HG02571 (cell line): Measurements from ENCODE around the gene PADI2.

ENCODE experiments used
- ATAC-seq: cut with Tn5 transposase; IDR thresholded peaks from one replicate; pipeline ENCODE4 v1.9.1; 2021; ENCODE audit warnings: mild to moderate bottlenecking, moderate library complexity; ENCODE audit not compliant: unreplicated experiment

PADI2 gene

DNA sequence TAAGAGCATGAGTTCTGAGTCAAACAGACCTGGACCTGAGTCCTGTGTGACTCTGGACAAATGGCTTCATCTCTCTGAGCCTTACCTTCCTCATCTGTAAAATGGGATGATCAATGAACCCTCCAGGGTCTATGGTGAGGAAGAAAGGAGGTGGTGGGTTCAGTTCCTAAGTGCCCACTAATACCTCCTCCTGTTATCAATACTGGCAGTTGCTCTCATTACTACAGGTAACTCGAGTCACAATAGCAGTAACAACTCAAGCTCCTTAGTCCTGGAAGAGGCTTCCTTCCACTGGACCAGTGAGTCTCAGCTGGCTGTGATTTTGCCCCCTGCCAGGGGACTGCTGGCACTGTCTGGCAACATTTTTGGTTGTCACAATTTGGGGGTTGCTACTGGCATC lies 2.6 kb downstream of the PADI2 start:
- no peak for ATAC-seq

DNA sequence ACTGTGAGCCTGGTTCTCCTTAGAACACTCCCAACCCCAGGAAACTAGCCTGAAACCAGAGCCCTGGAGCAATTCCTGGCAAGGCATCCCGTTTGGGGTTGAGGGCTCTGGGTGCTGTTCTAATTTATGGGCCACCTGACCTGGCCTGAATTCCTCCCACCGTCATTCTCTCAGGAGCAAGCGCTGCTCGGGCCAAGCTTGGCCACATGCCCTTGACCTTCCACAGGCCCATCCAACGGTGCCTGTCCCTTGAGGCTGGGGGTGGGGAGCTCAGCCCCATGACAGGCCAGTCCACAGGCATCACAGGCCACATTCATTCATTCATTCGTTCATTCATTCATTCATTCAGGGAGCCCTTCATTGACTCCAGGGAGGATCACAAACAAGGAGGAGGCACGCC lies 5.3 kb downstream of the PADI2 start:
- ATAC-seq, result no peak

DNA sequence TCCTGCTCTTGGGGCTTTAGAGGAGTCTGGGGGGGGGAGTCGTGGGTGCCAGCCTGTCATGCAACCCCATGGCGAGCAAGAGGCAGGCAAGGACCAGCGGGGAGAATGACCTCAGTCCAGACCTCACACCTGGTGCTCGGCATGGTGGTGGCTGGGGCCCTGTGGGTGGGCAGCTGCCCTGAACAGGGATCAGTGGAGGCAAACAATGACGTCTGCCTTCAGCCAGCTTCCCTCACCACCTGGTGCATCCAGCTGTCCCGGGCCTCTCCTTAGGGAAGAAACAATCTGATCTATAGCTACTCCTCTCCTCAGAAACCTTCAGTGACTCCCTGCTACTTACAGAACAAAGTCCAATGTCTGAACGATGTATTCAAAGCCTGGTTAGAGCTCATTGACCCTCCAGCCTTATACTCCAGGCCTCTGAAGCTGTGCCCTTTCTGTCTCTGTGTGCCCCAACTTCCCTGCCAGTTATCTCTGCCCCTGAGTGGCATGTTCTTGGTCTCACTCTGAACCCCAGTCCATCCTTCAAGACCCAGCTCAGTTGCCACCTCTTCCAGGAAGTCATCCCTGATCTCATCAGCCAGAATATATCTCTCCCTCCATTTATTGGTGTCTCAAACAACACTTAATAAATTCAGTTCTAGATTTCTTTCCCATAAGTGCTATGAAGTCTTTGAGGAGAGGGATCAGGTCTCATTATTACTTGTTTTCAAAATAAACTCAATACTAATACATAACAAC lies 6.6 kb downstream of the PADI2 start:
- ATAC-seq, result no peak

DNA sequence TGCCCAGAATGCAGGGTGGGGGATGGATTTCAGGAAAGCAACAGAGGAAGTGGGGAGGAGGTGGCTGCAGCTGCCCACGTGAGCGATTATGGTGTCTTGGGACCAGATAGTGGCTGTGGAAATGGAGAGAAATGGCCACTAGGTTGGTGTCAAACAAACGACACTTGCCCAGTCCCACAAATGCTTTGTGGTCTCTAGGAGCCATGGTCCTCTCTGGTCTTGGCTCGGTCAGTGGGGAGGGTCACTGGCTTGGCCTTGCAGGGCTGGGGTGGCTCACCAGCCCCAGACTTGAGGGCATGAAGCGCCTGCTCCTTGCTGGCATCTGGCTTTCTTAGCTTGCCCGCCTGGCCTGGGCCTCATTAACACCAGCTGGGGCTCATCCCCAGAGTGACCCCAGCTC lies 7.2 kb downstream of the PADI2 start:
- ATAC-seq, result no peak

GRCh38 chr1:17110555-17110926 lies 8.7 kb downstream of the PADI2 start:
- no peak for ATAC-seq

DNA sequence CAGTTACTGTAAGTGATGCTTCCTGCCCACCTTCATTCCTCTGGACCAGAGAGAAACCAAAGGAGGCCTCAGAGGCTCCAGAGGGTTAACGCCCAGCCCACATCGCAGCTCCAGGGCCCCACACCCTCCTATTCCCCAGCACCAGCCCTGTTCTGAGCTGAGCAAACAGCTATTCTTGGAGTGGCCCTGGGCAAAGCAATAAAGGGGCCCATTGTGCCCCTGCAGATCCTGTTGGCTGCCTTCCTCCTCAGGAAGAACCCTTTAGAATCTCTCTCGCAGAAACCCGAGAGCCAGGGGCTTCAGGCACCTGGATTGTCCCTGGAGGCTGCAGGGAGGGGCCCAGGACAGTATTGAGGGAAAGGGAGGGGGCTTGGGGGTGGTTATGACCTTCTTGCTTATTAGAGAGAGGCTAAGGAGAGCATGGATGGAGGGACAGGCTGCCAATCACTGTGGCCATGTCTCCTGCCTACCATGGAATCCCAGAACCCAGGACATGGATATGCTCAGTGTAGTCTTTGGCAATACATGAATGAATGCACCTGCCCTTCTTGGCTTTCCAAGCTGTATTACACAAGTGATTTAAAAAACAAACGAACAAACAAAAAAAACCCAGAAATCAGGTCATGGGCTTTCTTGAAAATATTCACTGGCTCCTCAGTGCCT lies 9.2 kb downstream of the PADI2 start:
- no peak for ATAC-seq

DNA sequence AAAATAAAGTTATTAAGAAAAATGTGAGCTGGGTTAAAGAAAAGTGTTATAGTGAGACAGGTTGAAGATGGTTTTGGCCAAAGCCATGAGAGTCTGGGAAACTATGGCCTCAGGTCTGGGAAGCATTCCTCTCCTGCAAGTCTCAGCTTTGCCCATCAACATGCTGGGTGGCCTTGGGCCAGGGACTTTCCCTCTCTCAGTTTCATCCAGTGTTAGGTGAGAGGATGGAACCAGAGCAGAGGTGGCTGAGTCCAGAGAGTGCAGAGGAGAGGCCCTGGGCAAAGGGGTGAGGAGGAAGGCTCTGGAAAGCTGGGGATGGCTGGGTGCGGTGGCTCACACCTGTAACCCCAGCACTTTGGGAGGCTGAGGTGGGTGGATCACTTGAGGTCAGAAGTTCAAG lies 10.5 kb downstream of the PADI2 start:
- no peak for ATAC-seq

DNA sequence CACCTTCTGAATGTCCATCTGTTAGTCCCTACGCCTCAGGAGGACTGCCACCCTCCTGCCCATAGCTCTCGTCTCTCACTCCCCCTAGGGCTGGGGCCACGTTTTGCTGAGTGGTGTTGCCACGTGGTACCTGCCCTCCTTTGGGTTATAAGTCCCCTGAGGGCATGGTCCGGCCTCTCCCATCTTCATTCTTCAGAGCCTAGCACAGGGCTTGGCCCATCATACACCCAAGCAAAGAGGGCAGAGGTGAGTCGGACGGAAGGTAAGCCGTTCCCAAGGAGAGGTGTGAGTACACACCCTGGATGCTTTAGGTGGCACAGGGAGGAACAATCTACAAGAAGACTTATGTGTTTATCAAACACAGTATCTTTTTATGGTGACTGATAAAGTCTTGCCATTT lies 10.9 kb downstream of the PADI2 start:
- no peak for ATAC-seq

DNA sequence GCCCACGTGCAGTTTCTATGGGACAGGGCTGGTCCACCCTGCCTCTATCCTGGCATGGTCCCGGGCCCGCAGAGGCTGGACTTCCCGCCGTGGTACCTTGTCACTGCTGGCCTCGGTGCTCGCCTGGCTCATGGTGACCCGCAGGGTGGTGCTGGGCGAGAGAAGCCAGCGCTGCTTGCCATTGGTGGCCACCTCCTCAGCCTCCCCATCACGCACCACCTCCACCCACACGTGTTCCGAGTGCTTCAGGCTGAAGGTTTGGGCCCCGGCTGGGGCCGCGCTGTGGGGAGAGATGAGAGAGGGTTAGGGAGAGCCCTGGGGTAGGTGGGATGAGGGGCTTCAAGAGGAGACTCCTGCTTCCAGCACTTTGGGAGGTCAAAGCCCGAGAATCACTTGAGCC lies 14.5 kb downstream of the PADI2 start:
- ATAC-seq, result no peak

GRCh38 chr1:17102232-17102631 lies 17.0 kb downstream of the PADI2 start:
- no peak for ATAC-seq

DNA sequence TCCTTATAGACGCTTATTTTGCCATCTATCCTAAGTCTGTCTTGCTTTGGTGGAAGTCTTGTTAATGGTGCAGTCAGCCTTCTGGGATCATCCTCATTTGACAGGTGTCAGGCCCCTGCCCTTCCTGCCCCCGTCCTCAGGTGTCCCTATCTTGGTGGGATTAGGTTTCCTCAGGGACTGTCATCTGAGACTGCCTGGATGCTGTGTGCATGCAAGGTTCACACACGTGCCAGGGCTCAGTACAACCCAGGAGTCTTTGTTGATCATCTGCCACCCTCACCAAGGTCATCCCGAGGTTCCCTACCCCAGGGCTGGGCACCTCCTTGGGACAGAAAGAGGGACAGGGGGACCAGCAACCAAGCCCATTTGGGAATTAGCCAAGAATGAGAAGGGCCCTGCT lies 18.0 kb downstream of the PADI2 start:
- ATAC-seq, result no peak

- ATAC-seq, result no peak
These were observed 19.5 kb downstream of the PADI2 start for GRCh38 chr1:17099616-17100340.

- no peak for ATAC-seq
These were observed 20.6 kb downstream of the PADI2 start for GRCh38 chr1:17098446-17099317.

DNA sequence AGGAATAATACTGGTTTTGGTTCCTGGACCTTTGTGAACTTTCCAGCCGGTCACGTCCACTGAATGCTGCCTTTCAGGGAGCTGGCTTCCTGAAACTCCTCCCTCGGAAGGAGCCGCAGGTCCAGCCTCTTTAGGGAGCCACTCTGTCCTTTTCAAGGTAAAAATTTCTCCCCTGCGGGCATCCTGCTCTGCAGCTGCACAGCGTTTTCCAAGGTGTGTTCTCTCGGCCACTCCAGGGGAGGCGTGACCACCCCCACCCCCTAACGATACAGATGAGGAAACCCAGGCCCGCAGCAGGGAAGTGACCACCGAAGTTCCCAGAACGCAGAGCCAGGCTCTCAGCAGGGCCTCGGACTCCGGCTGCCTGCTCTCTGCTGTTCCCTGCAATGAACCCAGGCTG lies 21.5 kb downstream of the PADI2 start:
- ATAC-seq, result no peak

DNA sequence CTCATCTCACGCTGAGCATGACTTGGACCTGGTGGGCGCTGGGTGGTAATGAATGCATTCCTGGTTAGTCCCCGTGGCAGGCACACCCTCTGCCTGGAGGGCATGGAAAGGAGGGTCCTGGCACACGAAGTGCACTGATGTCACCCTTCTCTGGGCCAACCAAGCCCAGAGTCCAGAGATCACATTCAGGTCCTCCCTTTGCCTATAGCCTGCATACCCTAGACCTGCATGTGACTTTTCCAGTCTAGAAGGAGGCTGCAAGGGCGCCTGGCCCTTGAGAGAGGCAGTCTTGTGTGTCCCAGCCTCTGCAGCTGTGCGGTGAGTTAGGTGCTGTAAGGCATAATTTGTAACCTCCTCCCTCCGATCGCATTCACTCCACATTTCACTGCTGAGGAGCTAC lies 22.1 kb downstream of the PADI2 start:
- no peak for ATAC-seq

DNA sequence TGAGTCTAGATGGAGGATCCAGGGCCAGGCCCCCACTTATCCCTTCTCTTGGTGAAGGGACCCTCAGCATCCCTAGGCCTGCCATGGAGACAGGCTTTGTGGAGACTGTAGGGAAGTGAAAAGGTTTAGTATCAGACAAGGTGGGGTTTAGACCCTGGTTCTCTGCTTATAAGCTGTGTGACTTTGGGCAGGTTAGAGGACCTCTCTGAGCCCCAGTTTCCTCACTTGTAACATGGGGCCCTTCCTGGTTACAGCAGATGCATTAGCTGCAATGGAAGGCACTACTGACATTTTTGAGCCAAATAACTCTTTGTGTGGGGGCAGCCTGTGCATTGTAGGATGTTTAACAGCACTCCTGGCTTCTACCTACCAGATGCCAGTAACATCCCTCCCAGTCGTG lies 22.7 kb downstream of the PADI2 start:
- no peak for ATAC-seq

GRCh38 chr1:17095141-17095540 lies 24.1 kb downstream of the PADI2 start:
- ATAC-seq, result no peak

DNA sequence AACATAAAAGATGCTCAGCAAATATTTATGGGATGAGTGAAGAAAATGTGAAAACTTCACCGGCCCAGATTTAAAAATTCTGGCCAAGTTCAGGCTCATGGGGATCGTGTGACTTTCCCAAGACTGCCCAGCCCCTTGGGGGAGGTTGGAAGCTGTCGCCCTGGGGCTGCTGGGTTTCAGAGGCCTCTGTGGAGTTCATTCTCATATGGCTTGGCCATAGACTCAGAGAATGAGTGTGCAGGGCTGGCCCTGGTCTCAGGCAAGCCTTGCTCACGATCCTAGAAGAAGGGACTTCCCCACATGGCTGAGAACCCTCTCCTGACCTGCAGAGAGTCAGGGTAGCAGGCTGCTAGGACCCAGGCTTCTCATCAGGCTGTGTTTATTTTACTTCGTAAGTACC lies 24.6 kb downstream of the PADI2 start:
- no peak for ATAC-seq

DNA sequence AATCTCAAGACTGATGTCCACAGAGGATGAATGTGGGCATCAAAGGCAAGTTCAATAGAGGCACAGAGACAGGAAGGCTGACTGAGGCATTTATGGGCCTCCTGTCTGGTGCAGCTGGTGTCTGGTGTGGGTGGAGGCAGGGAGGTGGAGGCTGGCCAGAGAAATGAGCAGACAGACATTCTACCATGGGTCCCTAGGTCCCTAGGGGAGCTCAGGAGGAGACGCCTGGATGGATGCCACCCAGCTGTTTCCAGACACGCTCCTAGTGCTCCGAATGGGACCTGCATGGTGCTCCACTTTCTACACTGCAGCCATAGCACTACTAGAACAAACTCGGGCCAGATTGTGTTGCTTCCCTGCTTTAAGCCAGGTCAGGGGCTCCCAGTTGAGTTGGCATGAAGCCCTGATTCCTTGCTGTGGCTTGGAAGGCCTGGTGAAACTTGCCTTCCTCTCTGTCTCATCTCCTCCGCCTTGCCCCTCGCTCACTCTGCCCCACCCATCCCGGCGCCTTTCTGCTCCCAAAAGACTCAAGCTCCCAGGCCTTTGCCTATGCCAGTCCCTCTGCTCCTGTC lies 25.3 kb downstream of the PADI2 start:
- ATAC-seq, result no peak

DNA sequence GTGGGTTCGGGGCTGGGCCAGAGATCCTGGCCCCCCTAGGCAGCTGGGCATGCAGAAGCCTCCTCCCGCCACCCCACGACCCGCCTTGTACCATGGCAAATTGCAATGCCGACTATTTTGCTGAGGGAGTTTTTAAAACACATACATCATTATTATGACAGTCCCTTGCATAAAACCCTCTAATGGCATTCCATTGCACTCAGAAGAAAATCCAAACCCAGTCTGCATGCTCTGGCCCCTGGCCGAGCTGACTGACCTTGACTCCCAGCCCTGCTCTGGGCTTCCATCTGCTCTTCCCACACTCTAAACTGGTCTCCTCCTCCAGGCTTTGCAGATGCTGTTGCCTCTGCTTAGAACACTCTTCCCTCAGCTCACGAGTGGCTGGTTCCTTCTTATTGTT lies 28.0 kb downstream of the PADI2 start:
- ATAC-seq, result no peak

- ATAC-seq, result no peak
These were observed 29.7 kb downstream of the PADI2 start for GRCh38 chr1:17089506-17089905.
